Activated naive CD4-positive, alpha-beta T cell treated with anti-CD3 and anti-CD28 coated beads for 36 hours (primary cell): ENCODE measurements around the gene F7. TPM values are rescaled to one million over a fixed set of nuclear protein-coding genes. Genes with fewer than 3 reads are reported as not detected.
A peak's percentile ranks its signal among the peaks of the same experiment; 100 is the strongest.
"Not testable (repeated sequence)": the region's sequence is repeated elsewhere in the genome, so short reads cannot be mapped to it uniquely, and the experiment has no call there.

Experiments used
- CTCF ChIA-PET: fragments of 350-600 bp; sonication (Branson Sonifier 250); formaldehyde crosslinking; loops from one replicate; lab custom pipeline; 2021; ENCODE audit warnings: antibody characterized with exemption; lab: Charles Lee
- DNase-seq: peaks from one replicate; pipeline ENCODE4 v3.0.0-alpha.2; 2020
- H3K27ac Mint-ChIP-seq: one replicate; pipeline ENCODE4 v1.8.0; 2021; ENCODE audit warnings: mild to moderate bottlenecking, mixed read lengths
- H3K27me3 Mint-ChIP-seq: one replicate; pipeline ENCODE4 v1.8.0; 2021; ENCODE audit warnings: low read depth, mixed read lengths
- H3K36me3 Mint-ChIP-seq: one replicate; pipeline ENCODE4 v1.8.0; 2021; ENCODE audit warnings: low read depth, mixed read lengths
- H3K4me1 Mint-ChIP-seq: one replicate; pipeline ENCODE4 v1.8.0; 2021; ENCODE audit warnings: low read depth, mixed read lengths
- H3K4me3 Mint-ChIP-seq: one replicate; pipeline ENCODE4 v1.8.0; 2021; ENCODE audit warnings: mild to moderate bottlenecking, moderate library complexity, mixed read lengths
- H3K9me3 Mint-ChIP-seq: one replicate; pipeline ENCODE4 v1.8.0; 2021; ENCODE audit warnings: mixed read lengths
- intact Hi-C: fragments of 100-400 bp; cut with micrococcal nuclease; formaldehyde crosslinking; loops from one replicate; pipeline ENCODE4 v1.15.1; 2023
- total RNA-seq, 2 experiments: library from RNA; stranded (reverse); gene quantifications; one replicate each; pipeline ENCODE4 v1.2.3, GENCODE V29; 2021

F7 gene
- total RNA-seq, 2 experiments from 2014 or later: 0.35 to 0.62 TPM

DNA sequence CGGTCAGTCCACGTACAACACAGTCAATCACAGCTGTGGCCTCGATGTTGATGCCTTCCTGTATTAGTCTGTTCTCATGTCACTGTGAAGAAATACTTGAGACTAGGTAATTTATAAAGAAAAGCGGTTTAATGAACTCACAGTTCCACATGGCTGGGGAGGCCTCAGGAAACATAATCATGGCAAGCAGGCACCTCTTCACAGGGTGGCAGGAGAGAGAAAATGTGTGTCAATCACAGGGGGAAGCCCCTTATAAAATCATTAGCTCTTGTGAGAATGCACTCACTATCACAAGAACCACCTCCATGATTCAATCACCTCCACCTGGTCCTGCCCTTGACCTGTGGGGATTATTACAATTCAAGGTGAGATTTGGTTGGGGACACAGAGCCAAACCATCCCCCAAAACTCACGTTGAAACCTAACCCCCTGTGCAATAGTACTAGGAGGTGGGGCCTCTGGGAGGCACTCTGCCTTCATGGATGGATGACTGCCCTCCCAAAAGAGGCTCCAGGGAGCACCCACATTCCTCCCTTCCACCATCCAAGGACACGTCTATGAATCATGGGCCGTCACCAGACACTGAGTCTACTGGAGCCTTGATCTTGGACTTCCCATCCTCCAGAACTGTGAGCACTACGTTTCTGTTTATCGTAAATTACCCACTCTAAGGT lies 50.5 kb downstream of the F7 start:
- Mint-ChIP-seq H3K4me3 (no peak overlapping the region), H3K27me3 (peaks cover 4% of the 10 kb centered on the region), H3K9me3 (peaks cover 9% of the 10 kb centered on the region), H3K4me1 (peaks cover 19% of the 10 kb centered on the region), H3K27ac (no peak overlapping the region), H3K36me3 (peaks cover 1% of the 10 kb centered on the region)
- CTCF ChIA-PET: interaction anchor here (0.7 kb wide), 1 partner anchor 283 kb away, joined by 3 read pairs; no protein-coding TSS in a partner anchor
- intact Hi-C loops: no loop called here
- DNase-seq: no peak

DNA sequence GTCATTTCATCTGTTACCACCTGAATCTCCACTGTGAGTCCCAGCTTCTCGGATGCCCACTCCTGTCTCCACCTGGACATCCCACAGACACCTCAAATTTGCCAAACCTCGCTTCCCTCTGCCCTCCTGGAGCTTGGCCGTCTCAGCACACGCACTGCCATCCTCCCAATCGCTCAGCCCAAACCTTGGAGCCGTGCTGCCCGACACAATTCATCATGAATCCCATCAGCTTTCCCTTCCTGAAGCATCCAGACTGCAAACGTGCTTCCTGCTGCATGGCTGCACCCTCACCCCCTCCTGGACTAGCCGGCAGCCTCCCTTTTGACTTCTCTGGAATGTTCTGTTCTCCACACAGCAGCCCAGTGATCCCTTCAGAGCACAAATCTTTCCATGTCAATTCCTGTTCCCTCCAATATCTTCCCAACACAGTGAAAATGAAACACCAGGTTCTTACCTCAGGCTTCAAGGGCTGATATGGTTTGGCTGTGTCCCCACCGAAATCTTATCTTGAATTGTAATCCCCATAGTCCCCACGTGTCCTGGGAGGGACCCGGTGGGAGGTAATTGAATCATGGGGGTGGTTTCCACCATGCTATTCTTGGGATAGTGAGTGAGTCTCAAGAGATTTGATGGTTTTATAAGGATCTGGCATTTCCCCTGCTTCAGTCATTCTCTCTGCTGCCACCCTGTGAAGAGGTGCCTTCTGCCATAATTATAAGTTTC lies 51.8 kb downstream of the F7 start:
- DNase-seq: no peak
- Mint-ChIP-seq H3K36me3 (peaks cover 1% of the 10 kb centered on the region), H3K4me1 (peaks cover 18% of the 10 kb centered on the region), H3K27me3 (peaks cover 4% of the 10 kb centered on the region), H3K9me3 (peaks cover 9% of the 10 kb centered on the region), H3K27ac (no peak overlapping the region), H3K4me3 (no peak overlapping the region)
- CTCF ChIA-PET: interaction anchor here (0.7 kb wide), 1 partner anchor 284 kb away, joined by 3 read pairs; no protein-coding TSS in a partner anchor
- intact Hi-C loops: no loop called here

DNA sequence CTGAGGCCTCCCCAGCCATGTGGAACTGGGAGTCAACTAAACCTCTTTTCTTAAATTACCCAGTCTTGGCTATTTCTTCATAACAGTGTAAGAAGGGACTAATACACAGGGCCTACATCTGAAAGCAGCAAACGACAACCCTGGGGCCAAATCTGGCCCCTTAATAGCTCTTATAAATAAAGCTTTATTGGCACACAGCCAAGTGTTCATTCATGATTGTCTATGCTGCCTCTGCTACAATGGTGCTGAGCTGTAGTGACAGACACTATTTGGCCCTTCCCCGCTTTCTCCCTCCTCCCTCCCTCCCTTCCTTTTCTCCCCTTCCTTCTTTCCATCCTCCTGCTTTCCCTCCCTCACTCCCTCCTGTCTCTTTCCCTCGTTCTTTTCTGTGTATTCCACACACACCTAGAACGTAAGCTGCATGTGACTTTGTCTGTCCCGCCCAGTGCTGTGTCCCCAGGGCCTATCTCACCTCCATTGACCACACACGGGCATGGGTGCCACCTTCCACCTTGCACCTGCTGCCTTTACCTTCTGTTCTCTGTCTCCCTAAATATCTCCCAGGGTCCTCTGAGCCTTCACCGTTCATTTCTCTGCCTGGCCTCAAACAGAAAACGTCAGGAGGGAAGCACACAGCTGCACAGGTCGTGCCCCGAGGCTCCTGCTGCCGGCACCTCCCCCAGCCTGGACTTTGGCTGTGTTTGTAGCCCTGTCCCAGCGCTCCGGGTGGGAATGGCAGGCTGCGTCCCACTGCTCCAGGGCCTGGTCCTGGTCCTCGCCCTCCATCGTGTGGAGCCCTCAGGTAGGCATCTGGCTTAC lies 52.5 kb downstream of the F7 start, which contains the start of gene PROZ:
Gene PROZ, plus strand, starts transcription at position 720 of the 819 bp plus-strand sequence. Its CDS starts 13 bp downstream, at position 733.
- intact Hi-C loops: no loop called here
- H3K4me1 Mint-ChIP-seq: peaks cover 13% of the 10 kb centered on the region
- no peak within 1 kb of the TSS for H3K27ac Mint-ChIP-seq
- peaks cover 1% of the 10 kb centered on the region for H3K36me3 Mint-ChIP-seq
- H3K27me3 Mint-ChIP-seq: no peaks in the 10 kb centered on the region
- CTCF ChIA-PET: no interaction called here
- no peak for DNase-seq
- peaks cover 9% of the 10 kb centered on the region for H3K9me3 Mint-ChIP-seq
- H3K4me3 Mint-ChIP-seq: no peak within 1 kb of the TSS

DNA sequence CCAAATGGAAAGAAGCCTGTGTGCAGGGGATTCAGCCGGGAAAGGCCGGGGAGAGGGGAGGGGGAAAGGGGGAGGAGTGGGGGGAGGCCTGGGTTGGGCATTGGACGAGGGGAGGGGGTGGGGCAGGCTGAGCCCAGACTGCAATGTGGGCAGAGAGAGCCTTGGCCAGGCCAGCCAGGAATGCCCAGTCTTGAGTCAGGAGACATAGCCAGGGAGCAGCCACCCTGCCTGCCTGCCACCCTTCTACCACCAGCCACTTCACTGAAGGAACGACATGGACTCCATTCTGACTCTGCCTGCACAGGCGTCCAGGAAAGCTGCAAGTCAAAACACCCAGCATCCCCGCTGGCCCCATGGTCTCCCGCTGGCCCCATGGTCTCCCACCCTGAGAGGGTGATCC lies 53.4 kb downstream of the F7 start:
- Mint-ChIP-seq H3K4me1 (peaks cover 11% of the 10 kb centered on the region), H3K27ac (no peak overlapping the region), H3K4me3 (no peak overlapping the region), H3K27me3 (no peaks in the 10 kb centered on the region), H3K36me3 (peaks cover 1% of the 10 kb centered on the region), H3K9me3 (peaks cover 9% of the 10 kb centered on the region)
- DNase-seq: no peak
- CTCF ChIA-PET: no interaction called here
- intact Hi-C loops: no loop called here

- Mint-ChIP-seq H3K4me3 (no peak overlapping the region), H3K27me3 (no peaks in the 10 kb centered on the region), H3K27ac (no peak overlapping the region), H3K36me3 (peaks cover 1% of the 10 kb centered on the region), H3K4me1 (peaks cover 11% of the 10 kb centered on the region), H3K9me3 (peaks cover 9% of the 10 kb centered on the region)
- CTCF ChIA-PET: no interaction called here
- no peak for DNase-seq
- intact Hi-C loops: no loop called here
Observed at GRCh38 chr13:113159701-113160100, 54.1 kb downstream of the F7 start.

GRCh38 chr13:113160983-113161382 lies 55.4 kb downstream of the F7 start:
- CTCF ChIA-PET: no interaction called here
- Mint-ChIP-seq H3K27ac (no peak overlapping the region), H3K4me1 (peaks cover 14% of the 10 kb centered on the region), H3K27me3 (no peaks in the 10 kb centered on the region), H3K4me3 (no peak overlapping the region), H3K36me3 (no peaks in the 10 kb centered on the region), H3K9me3 (no peaks in the 10 kb centered on the region)
- intact Hi-C loops: no loop called here
- DNase-seq: no peak

DNA sequence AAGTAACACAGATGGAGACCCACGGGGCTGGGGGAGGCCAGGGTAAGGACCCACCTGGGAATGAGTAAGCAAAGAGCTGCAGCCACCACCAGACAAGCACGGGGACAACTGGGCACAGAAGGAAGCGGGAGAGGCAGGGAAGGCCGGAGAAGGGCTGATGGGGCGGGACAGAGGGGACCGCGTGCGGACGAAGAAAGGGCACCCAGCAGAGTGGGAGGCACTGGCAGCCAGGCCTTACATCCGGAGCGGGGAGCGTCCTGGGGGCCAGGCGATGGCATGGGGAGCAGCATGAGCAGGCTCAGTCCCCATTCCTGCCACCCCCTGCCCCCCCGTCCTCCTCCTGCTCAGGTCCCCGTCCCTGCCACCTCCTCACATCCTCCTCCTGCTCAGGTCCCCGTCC lies 55.8 kb downstream of the F7 start:
- H3K27ac Mint-ChIP-seq: no peak overlapping the region
- H3K4me1 Mint-ChIP-seq: peaks cover 14% of the 10 kb centered on the region

DNA sequence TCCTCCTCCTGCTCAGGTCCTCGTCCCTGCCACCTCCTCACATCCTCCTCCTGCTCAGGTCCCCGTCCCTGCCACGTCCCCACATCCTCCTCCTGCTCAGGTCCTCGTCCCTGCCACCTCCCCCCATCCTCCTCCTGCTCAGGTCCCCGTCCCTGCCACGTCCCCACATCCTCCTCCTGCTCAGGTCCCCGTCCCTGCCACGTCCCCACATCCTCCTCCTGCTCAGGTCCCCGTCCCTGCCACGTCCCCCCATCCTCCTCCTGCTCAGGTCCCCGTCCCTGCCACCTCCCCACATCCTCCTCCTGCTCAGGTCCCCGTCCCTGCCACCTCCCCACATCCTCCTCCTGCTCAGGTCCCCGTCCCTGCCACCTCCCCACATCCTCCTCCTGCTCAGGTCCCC lies 56.4 kb downstream of the F7 start:
- DNase-seq: peak; percentile 37
- H3K9me3 Mint-ChIP-seq, H3K27me3 Mint-ChIP-seq, H3K27ac Mint-ChIP-seq, intact Hi-C loops, H3K4me3 Mint-ChIP-seq, H3K36me3 Mint-ChIP-seq, CTCF ChIA-PET: not testable (repeated sequence)
- peaks cover 14% of the 10 kb centered on the region for H3K4me1 Mint-ChIP-seq

More for the DNA sequence above, 55.8 kb downstream of the F7 start:
- Mint-ChIP-seq H3K27me3 (no peaks in the 10 kb centered on the region), H3K4me3 (no peak overlapping the region), H3K9me3 (no peaks in the 10 kb centered on the region), H3K36me3 (no peaks in the 10 kb centered on the region)
- intact Hi-C loops: no loop called here
- CTCF ChIA-PET: no interaction called here
- DNase-seq: peak; percentile 14

- CTCF ChIA-PET: no interaction called here
- Mint-ChIP-seq H3K9me3 (peaks cover 4% of the 10 kb centered on the region), H3K36me3 (peaks cover 8% of the 10 kb centered on the region), H3K27ac (peak overlapping the region; percentile 37), H3K4me1 (peaks cover 14% of the 10 kb centered on the region), H3K4me3 (no peak overlapping the region), H3K27me3 (no peaks in the 10 kb centered on the region)
- peak; percentile 12 for DNase-seq
- intact Hi-C loops: no loop called here
Observed at GRCh38 chr13:113162783-113163685, 57.4 kb downstream of the F7 start.

DNA sequence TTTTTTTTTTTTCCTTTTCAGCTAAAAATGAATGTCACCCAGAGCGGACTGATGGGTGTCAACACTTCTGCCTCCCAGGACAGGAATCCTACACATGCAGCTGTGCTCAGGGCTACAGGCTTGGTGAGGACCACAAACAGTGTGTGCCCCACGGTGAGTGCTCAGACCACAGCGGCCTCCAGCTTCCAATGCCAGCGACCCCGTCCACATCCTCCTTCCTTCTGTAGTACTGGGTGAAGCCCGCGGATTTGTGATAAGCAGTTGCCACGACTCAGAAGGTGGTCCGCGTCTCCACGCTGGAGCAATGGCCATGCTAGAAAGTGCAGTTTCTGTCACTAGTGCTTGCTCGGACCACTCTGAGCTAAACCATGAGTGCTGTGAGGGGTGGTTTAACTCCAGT lies 58.9 kb downstream of the F7 start:
- intact Hi-C loops: no loop called here
- peaks cover 14% of the 10 kb centered on the region for H3K4me1 Mint-ChIP-seq
- CTCF ChIA-PET: no interaction called here
- H3K27ac Mint-ChIP-seq: no peak overlapping the region
- no peak overlapping the region for H3K4me3 Mint-ChIP-seq
- H3K27me3 Mint-ChIP-seq: no peaks in the 10 kb centered on the region
- peaks cover 7% of the 10 kb centered on the region for H3K9me3 Mint-ChIP-seq
- DNase-seq: no peak
- H3K36me3 Mint-ChIP-seq: peaks cover 21% of the 10 kb centered on the region

- DNase-seq: no peak
- peaks cover 14% of the 10 kb centered on the region for H3K4me1 Mint-ChIP-seq
- H3K27ac Mint-ChIP-seq: no peak overlapping the region
- peaks cover 29% of the 10 kb centered on the region for H3K36me3 Mint-ChIP-seq
- intact Hi-C loops: no loop called here
- H3K9me3 Mint-ChIP-seq: peaks cover 7% of the 10 kb centered on the region
- no peak overlapping the region for H3K4me3 Mint-ChIP-seq
- H3K27me3 Mint-ChIP-seq: no peaks in the 10 kb centered on the region
- CTCF ChIA-PET: no interaction called here
Observed at GRCh38 chr13:113166266-113166665, 60.7 kb downstream of the F7 start.
